ENCODE data around the gene CCDC74B. TPM values are rescaled to one million over a fixed set of nuclear protein-coding genes. Genes with fewer than 3 reads are reported as not detected.
"Not testable (repeated sequence)": the region's sequence is repeated elsewhere in the genome, so short reads cannot be mapped to it uniquely, and the experiment has no call there.

Gene CCDC74B
- total RNA-seq, 1 donor from 2014 or later, result 0.52 TPM

GRCh38 chr2:130139331-130140280 is 5.3 kb downstream of the CCDC74B start:
- H3K36me3 Mint-ChIP-seq (ENCODE audit: low read depth); H3K27ac Mint-ChIP-seq; H3K9me3 Mint-ChIP-seq; DNase-seq (ENCODE audit: low spot score); intact Hi-C loops (cut with micrococcal nuclease); H3K4me3 Mint-ChIP-seq; H3K4me1 Mint-ChIP-seq (ENCODE audit: low read depth); H3K27me3 Mint-ChIP-seq (ENCODE audit: insufficient read depth): not testable (repeated sequence)

- intact Hi-C loops (cut with micrococcal nuclease); H3K4me1 Mint-ChIP-seq (ENCODE audit: low read depth); DNase-seq (ENCODE audit: low spot score); H3K36me3 Mint-ChIP-seq (ENCODE audit: low read depth); H3K27me3 Mint-ChIP-seq (ENCODE audit: insufficient read depth); H3K27ac Mint-ChIP-seq; H3K4me3 Mint-ChIP-seq; H3K9me3 Mint-ChIP-seq: not testable (repeated sequence)
These were observed 6.1 kb downstream of the CCDC74B start for GRCh38 chr2:130138841-130139251.

GRCh38 chr2:130138326-130138725 is 6.6 kb downstream of the CCDC74B start:
- H3K27me3 Mint-ChIP-seq (ENCODE audit: insufficient read depth); H3K36me3 Mint-ChIP-seq (ENCODE audit: low read depth); H3K27ac Mint-ChIP-seq; intact Hi-C loops (cut with micrococcal nuclease); H3K4me3 Mint-ChIP-seq; H3K4me1 Mint-ChIP-seq (ENCODE audit: low read depth); H3K9me3 Mint-ChIP-seq; DNase-seq (ENCODE audit: low spot score): not testable (repeated sequence)

GRCh38 chr2:130137118-130137517 is 7.8 kb downstream of the CCDC74B start:
- H3K4me1 Mint-ChIP-seq (ENCODE audit: low read depth); DNase-seq (ENCODE audit: low spot score); H3K9me3 Mint-ChIP-seq; H3K36me3 Mint-ChIP-seq (ENCODE audit: low read depth); H3K27ac Mint-ChIP-seq; H3K4me3 Mint-ChIP-seq; H3K27me3 Mint-ChIP-seq (ENCODE audit: insufficient read depth); intact Hi-C loops (cut with micrococcal nuclease): not testable (repeated sequence)

GRCh38 chr2:130136546-130136945 is 8.4 kb downstream of the CCDC74B start:
- H3K9me3 Mint-ChIP-seq; DNase-seq (ENCODE audit: low spot score); H3K27me3 Mint-ChIP-seq (ENCODE audit: insufficient read depth); H3K4me1 Mint-ChIP-seq (ENCODE audit: low read depth); H3K4me3 Mint-ChIP-seq; H3K36me3 Mint-ChIP-seq (ENCODE audit: low read depth); H3K27ac Mint-ChIP-seq; intact Hi-C loops (cut with micrococcal nuclease): not testable (repeated sequence)

GRCh38 chr2:130135692-130136541 is 9.0 kb downstream of the CCDC74B start:
- Mint-ChIP-seq H3K4me1 (ENCODE audit: low read depth) (no peaks in the 10 kb centered on the region), H3K4me3 (no peak overlapping the region)

GRCh38 chr2:130129120-130129829 is 15.6 kb downstream of the CCDC74B start, which contains the start of gene POTEF:
POTEF (minus strand) TSS chr2:130129222; CDS start chr2:130120515, 8,707 bp downstream.
- H3K36me3 Mint-ChIP-seq (ENCODE audit: low read depth); H3K27ac Mint-ChIP-seq; intact Hi-C loops (cut with micrococcal nuclease): not testable (repeated sequence)

More at GRCh38 chr2:130135692-130136541, 9.0 kb downstream of the CCDC74B start:
- H3K27me3 Mint-ChIP-seq (ENCODE audit: insufficient read depth), result peaks cover 4% of the 10 kb centered on the region
- no peaks in the 10 kb centered on the region for H3K9me3 Mint-ChIP-seq
- DNase-seq (ENCODE audit: low spot score), result no peak
- no peaks in the 10 kb centered on the region for H3K36me3 Mint-ChIP-seq (ENCODE audit: low read depth)
- intact Hi-C loops (cut with micrococcal nuclease), result no loop called here
- no peak overlapping the region for H3K27ac Mint-ChIP-seq

GRCh38 chr2:130128464-130128863 is 16.4 kb downstream of the CCDC74B start:
- intact Hi-C loops (cut with micrococcal nuclease); H3K36me3 Mint-ChIP-seq (ENCODE audit: low read depth); H3K4me1 Mint-ChIP-seq (ENCODE audit: low read depth); H3K27me3 Mint-ChIP-seq (ENCODE audit: insufficient read depth); DNase-seq (ENCODE audit: low spot score); H3K4me3 Mint-ChIP-seq; H3K27ac Mint-ChIP-seq; H3K9me3 Mint-ChIP-seq: not testable (repeated sequence)

More at GRCh38 chr2:130129120-130129829, 15.6 kb downstream of the CCDC74B start, which contains the start of gene POTEF:
- not testable (repeated sequence) for H3K27me3 Mint-ChIP-seq (ENCODE audit: insufficient read depth); H3K4me3 Mint-ChIP-seq; H3K4me1 Mint-ChIP-seq (ENCODE audit: low read depth); DNase-seq (ENCODE audit: low spot score); H3K9me3 Mint-ChIP-seq

GRCh38 chr2:130127726-130128125 is 17.2 kb downstream of the CCDC74B start:
- H3K4me1 Mint-ChIP-seq (ENCODE audit: low read depth); DNase-seq (ENCODE audit: low spot score); H3K4me3 Mint-ChIP-seq; intact Hi-C loops (cut with micrococcal nuclease); H3K27me3 Mint-ChIP-seq (ENCODE audit: insufficient read depth); H3K27ac Mint-ChIP-seq; H3K9me3 Mint-ChIP-seq; H3K36me3 Mint-ChIP-seq (ENCODE audit: low read depth): not testable (repeated sequence)

- H3K36me3 Mint-ChIP-seq (ENCODE audit: low read depth); H3K4me3 Mint-ChIP-seq; intact Hi-C loops (cut with micrococcal nuclease); H3K27ac Mint-ChIP-seq; DNase-seq (ENCODE audit: low spot score); H3K4me1 Mint-ChIP-seq (ENCODE audit: low read depth); H3K9me3 Mint-ChIP-seq; H3K27me3 Mint-ChIP-seq (ENCODE audit: insufficient read depth): not testable (repeated sequence)
These were observed 24.0 kb downstream of the CCDC74B start for GRCh38 chr2:130120924-130121323.

- H3K4me1 Mint-ChIP-seq (ENCODE audit: low read depth); DNase-seq (ENCODE audit: low spot score); intact Hi-C loops (cut with micrococcal nuclease); H3K27ac Mint-ChIP-seq; H3K36me3 Mint-ChIP-seq (ENCODE audit: low read depth); H3K4me3 Mint-ChIP-seq; H3K27me3 Mint-ChIP-seq (ENCODE audit: insufficient read depth); H3K9me3 Mint-ChIP-seq: not testable (repeated sequence)
These were observed 42.1 kb downstream of the CCDC74B start for GRCh38 chr2:130102597-130103363.

Measured in activated T-helper 1 cell treated with anti-CD3 and anti-CD28 coated beads, Interleukin-12 subunit alpha, Interleukin-12 subunit beta, Interleukin-2, Interleukin-4 antibody, amounts not matched to agents 30 ng/mL and 10 ng/mL and 1 ng/mL, durations not matched to agents 14 hours and 24 hours and 36 hours (primary cell).